OCI-LY3 (cell line): ENCODE measurements around the gene KMT2E.

Source experiments
- CTCF ChIP-seq: fragments of 200-600, 300-600 bp; sonication (generic); IDR thresholded peaks from 2 replicates; pipeline ENCODE4 v1.5.1; 2014; ENCODE audit warnings: antibody characterized with exemption, low read length, low read depth
- EZH2phosphoT487 ChIP-seq: fragments of 200-600 bp; shearing (Covaris generic); IDR thresholded peaks from 2 replicates; pipeline ENCODE4 v1.6.1; 2018; ENCODE audit warnings: antibody characterized with exemption, mixed run types, low read depth

GRCh38 chr7:105068886-105069285 lies 54.9 kb downstream of the KMT2E start:
- TF ChIP-seq CTCF: no peak
- TF ChIP-seq EZH2phosphoT487: no peak
